H9 (cell line): Measurements from ENCODE around the gene NACC2. TPM values are rescaled to one million over a fixed set of nuclear protein-coding genes. Genes with fewer than 3 reads are reported as not detected.

Source experiments
- DNase-seq: peaks from one replicate; pipeline ENCODE4 v3.0.0-alpha.2; 2017
- H2AFZ ChIP-seq: one replicate; pipeline ENCODE4 v1.6.1; 2013; ENCODE audit warnings: mild to moderate bottlenecking, low read length, control low read depth, moderate library complexity
- H2AK5ac ChIP-seq: 2 replicates; pipeline ENCODE4 v1.6.1; 2013; ENCODE audit warnings: low read length, control low read depth, mixed read lengths; ENCODE audit not compliant: insufficient read length
- H2BK120ac ChIP-seq: one replicate; pipeline ENCODE4 v1.6.1; 2013; ENCODE audit warnings: low read depth, mild to moderate bottlenecking, low read length, control low read depth, inconsistent platforms; ENCODE audit not compliant: poor library complexity, severe bottlenecking
- H2BK12ac ChIP-seq: 2 replicates; pipeline ENCODE4 v1.6.1; 2013; ENCODE audit warnings: low read length, control low read depth, mixed read lengths, low read depth; ENCODE audit not compliant: insufficient read length
- H2BK15ac ChIP-seq: 2 replicates; pipeline ENCODE4 v1.6.1; 2013; ENCODE audit warnings: low read depth, low read length, control low read depth
- H2BK20ac ChIP-seq: one replicate; pipeline ENCODE4 v1.6.1; 2013; ENCODE audit warnings: low read depth, mild to moderate bottlenecking, low read length, control low read depth, inconsistent platforms; ENCODE audit not compliant: poor library complexity, severe bottlenecking
- H2BK5ac ChIP-seq: 2 replicates; pipeline ENCODE4 v1.6.1; 2013; ENCODE audit warnings: low read length, control low read depth, mixed read lengths; ENCODE audit not compliant: insufficient read length
- H3K14ac ChIP-seq: 2 replicates; pipeline ENCODE4 v1.6.1; 2013; ENCODE audit warnings: low read length, control low read depth; ENCODE audit not compliant: insufficient read depth
- H3K18ac ChIP-seq: 2 replicates; pipeline ENCODE4 v1.6.1; 2013; ENCODE audit warnings: low read depth, mild to moderate bottlenecking, mixed read lengths, low read length, control low read depth; ENCODE audit not compliant: insufficient read length
- H3K23ac ChIP-seq: 2 replicates; pipeline ENCODE4 v1.6.1; 2013; ENCODE audit warnings: low read length, control low read depth, mixed read lengths, low read depth; ENCODE audit not compliant: insufficient read length
- H3K23me2 ChIP-seq: 2 replicates; pipeline ENCODE4 v1.6.1; 2013; ENCODE audit warnings: low read depth, mild to moderate bottlenecking, mixed read lengths, low read length, control low read depth; ENCODE audit not compliant: insufficient read length, poor library complexity, severe bottlenecking
- H3K27ac ChIP-seq: 2 replicates; pipeline ENCODE4 v1.5.1; 2013; ENCODE audit warnings: low read length, control low read depth, mixed read lengths, low read depth; ENCODE audit not compliant: insufficient read length
- H3K27me3 ChIP-seq: 2 replicates; pipeline ENCODE4 v1.6.1; 2013; ENCODE audit warnings: low read length, control low read depth, inconsistent platforms; ENCODE audit not compliant: insufficient read depth
- H3K4ac ChIP-seq: 2 replicates; pipeline ENCODE4 v1.6.1; 2013; ENCODE audit warnings: low read depth, mild to moderate bottlenecking, control low read depth, inconsistent platforms, low read length, moderate library complexity
- H3K4me1 ChIP-seq: 2 replicates; pipeline ENCODE4 v1.6.1; 2013; ENCODE audit warnings: low read length, control low read depth, inconsistent platforms; ENCODE audit not compliant: insufficient read depth
- H3K4me2 ChIP-seq: 2 replicates; pipeline ENCODE4 v1.6.1; 2013; ENCODE audit warnings: low read length, control low read depth, mixed read lengths; ENCODE audit not compliant: insufficient read length, insufficient read depth
- H3K56ac ChIP-seq: 2 replicates; pipeline ENCODE4 v1.6.1; 2013; ENCODE audit warnings: low read depth, mild to moderate bottlenecking, mixed read lengths, low read length, control low read depth; ENCODE audit not compliant: insufficient read length
- H3K79me1 ChIP-seq: 2 replicates; pipeline ENCODE4 v1.6.1; 2013; ENCODE audit warnings: low read depth, mild to moderate bottlenecking, moderate library complexity, low read length, control low read depth, inconsistent platforms; ENCODE audit not compliant: insufficient read depth, poor library complexity, severe bottlenecking
- H3K79me2 ChIP-seq: 2 replicates; pipeline ENCODE4 v1.6.1; 2013; ENCODE audit warnings: low read length, control low read depth, inconsistent platforms; ENCODE audit not compliant: insufficient read depth
- H3K9ac ChIP-seq: 2 replicates; pipeline ENCODE4 v1.6.1; 2013; ENCODE audit warnings: low read length, control low read depth, mixed read lengths; ENCODE audit not compliant: insufficient read length; ENCODE audit errors: extremely low read depth
- H3K9me3 ChIP-seq: one replicate; pipeline ENCODE4 v1.6.1; 2013; ENCODE audit warnings: low read depth, low read length, inconsistent platforms; ENCODE audit not compliant: control insufficient read depth
- H3T11ph ChIP-seq: one replicate; pipeline ENCODE4 v1.6.1; 2013; ENCODE audit warnings: mild to moderate bottlenecking, low read length, control low read depth, inconsistent platforms
- H4K20me1 ChIP-seq: one replicate; pipeline ENCODE4 v1.6.1; 2013; ENCODE audit not compliant: control insufficient read depth, insufficient read length, insufficient read depth
- H4K5ac ChIP-seq: 2 replicates; pipeline ENCODE4 v1.6.1; 2013; ENCODE audit warnings: low read depth, mild to moderate bottlenecking, mixed read lengths, low read length, control low read depth; ENCODE audit not compliant: insufficient read length
- H4K8ac ChIP-seq: replicated peaks from 2 replicates; pipeline ENCODE4 v1.6.1; 2013; ENCODE audit warnings: low read length, control low read depth, mixed read lengths, low read depth; ENCODE audit not compliant: insufficient read length
- H4K91ac ChIP-seq: 2 replicates; pipeline ENCODE4 v1.6.1; 2013; ENCODE audit warnings: low read depth, mild to moderate bottlenecking, moderate library complexity, mixed read lengths, low read length, control low read depth; ENCODE audit not compliant: insufficient read length
- H3K27ac Mint-ChIP-seq, 3 experiments: 2 replicates in 2 of 3; 3 replicates in 1 of 3; pipeline ENCODE4 v1.8.0; 2020 to 2021; ENCODE audit warnings: mixed read lengths in 3 of 3, mild to moderate bottlenecking in 1 of 3, moderate library complexity in 1 of 3
- H3K27me3 Mint-ChIP-seq: 2 replicates; pipeline ENCODE4 v1.8.0; 2021; ENCODE audit warnings: low read depth, mild to moderate bottlenecking, moderate library complexity, mixed read lengths
- H3K36me3 Mint-ChIP-seq, 3 experiments: 2 replicates in 2 of 3; 3 replicates in 1 of 3; pipeline ENCODE4 v1.8.0; 2020 to 2021; ENCODE audit warnings: low read depth in 3 of 3, mixed read lengths in 3 of 3; ENCODE audit not compliant: insufficient read depth in 1 of 3
- H3K4me1 Mint-ChIP-seq, 2 experiments: 2 replicates each; pipeline ENCODE4 v1.8.0; 2020; ENCODE audit warnings: mixed read lengths in 2 of 2
- H3K4me3 Mint-ChIP-seq, 2 experiments: 2 replicates in 1 of 2; 3 replicates in 1 of 2; pipeline ENCODE4 v1.8.0; 2020 to 2021; ENCODE audit warnings: mild to moderate bottlenecking in 2 of 2, mixed read lengths in 2 of 2, moderate library complexity in 1 of 2
- H3K9me3 Mint-ChIP-seq, 2 experiments: 2 replicates in 1 of 2; 3 replicates in 1 of 2; pipeline ENCODE4 v1.8.0; 2020; ENCODE audit warnings: mild to moderate bottlenecking in 2 of 2, mixed read lengths in 2 of 2, moderate library complexity in 1 of 2
- WGBS: extraction: QIAGEN DNeasy Blood & Tissue Kit; methylation state at CpG from one replicate; pipeline ENCODE4 v1.1.7; 2013; ENCODE audit warnings: missing lambda C conversion rate, low lambda C conversion rate, mixed read lengths; ENCODE audit not compliant: insufficient read length; ENCODE audit errors: extremely low coverage; 5-methylcytosine and 5-hydroxymethylcytosine counted together
- total RNA-seq: library from RNA; stranded (reverse); gene quantifications from 2 replicates; pipeline ENCODE4 v1.2.1, GENCODE V29; 2021
- TF ChIP-seq, protein P1 (sequence below): fragments of 200-600 bp; sonication (generic); conservative IDR thresholded peaks from 3 replicates; pipeline ENCODE4 v1.8.0; 2021; ENCODE audit warnings: antibody characterized with exemption, mild to moderate bottlenecking

NACC2 gene
- total RNA-seq, 1 experiment from 2014 or later = 11.5 TPM

DNA sequence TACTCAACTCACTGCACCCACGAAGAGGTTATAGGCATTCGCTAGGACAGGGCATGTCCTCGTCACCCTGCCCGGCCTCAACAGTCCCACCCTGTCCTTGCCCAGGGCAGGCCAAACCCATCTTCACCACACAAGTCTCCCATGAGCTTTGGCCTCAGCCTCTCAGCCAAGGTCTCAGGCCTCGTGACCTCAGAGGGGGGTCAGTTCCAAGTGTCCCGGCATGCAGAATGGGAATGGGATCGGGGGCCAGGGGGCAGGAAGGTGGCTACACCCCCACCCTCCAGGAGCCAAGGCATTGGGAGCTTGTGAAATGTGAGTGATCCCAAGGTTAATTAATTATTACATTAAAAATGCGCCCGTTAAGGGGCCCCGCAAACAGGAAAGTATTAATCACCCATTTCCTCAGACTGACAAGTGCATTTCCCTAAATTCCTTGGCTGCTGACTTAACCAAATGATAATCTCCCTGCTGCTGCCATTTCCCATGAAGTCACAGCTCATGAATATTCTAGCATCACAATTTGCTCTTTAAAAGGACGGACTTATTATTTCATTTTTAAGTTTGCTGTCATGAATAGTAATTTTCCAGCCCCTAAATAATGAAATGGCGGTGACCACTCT, 125.9 kb downstream of the NACC2 start:
- Histone ChIP-seq H2BK15ac (no peak overlapping the region), H3K4ac (no peak overlapping the region), H3T11ph (no peak overlapping the region), H4K91ac (no peak overlapping the region), H3K79me1 (no peaks in the 10 kb centered on the region), H3K27ac (no peak overlapping the region), H3K23ac (no peak overlapping the region), H2AFZ (no peak overlapping the region), H4K5ac (no peak overlapping the region), H4K20me1 (peaks cover 3% of the 10 kb centered on the region), H3K23me2 (no peaks in the 10 kb centered on the region), H2BK120ac (no peak overlapping the region), H3K4me2 (no peak overlapping the region), H3K18ac (no peak overlapping the region), H3K79me2 (no peaks in the 10 kb centered on the region), H2BK5ac (no peak overlapping the region), H2BK20ac (no peak overlapping the region), H3K9me3 (no peaks in the 10 kb centered on the region), H3K4me1 (peaks cover 2% of the 10 kb centered on the region; the same call in 1 of the 2 replicates), H3K56ac (no peak overlapping the region), H2AK5ac (no peak overlapping the region), H3K9ac (no peak overlapping the region), H3K14ac (no peak overlapping the region; the same call in 1 of the 2 replicates), H3K27me3 (no peaks in the 10 kb centered on the region), H4K8ac (no peak overlapping the region), H2BK12ac (no peak overlapping the region)
- DNase-seq = no peak
- Mint-ChIP-seq H3K4me1 (peaks cover 13 to 29% of the 10 kb centered on the region in 2 experiments), H3K9me3 (peaks cover 2 to 4% of the 10 kb centered on the region in 2 experiments; a peak in 3 of 5 replicates), H3K36me3 (no peaks in the 10 kb centered on the region), H3K27ac (no peak overlapping the region; a peak in 1 of 7 replicates), H3K4me3 (no peak overlapping the region), H3K27me3 (peaks cover 1% of the 10 kb centered on the region; the same call in 1 of the 2 replicates)
- no CpG with 5 or more reads among the region's 12 CpGs for WGBS
- TF ChIP-seq, protein P1, sequence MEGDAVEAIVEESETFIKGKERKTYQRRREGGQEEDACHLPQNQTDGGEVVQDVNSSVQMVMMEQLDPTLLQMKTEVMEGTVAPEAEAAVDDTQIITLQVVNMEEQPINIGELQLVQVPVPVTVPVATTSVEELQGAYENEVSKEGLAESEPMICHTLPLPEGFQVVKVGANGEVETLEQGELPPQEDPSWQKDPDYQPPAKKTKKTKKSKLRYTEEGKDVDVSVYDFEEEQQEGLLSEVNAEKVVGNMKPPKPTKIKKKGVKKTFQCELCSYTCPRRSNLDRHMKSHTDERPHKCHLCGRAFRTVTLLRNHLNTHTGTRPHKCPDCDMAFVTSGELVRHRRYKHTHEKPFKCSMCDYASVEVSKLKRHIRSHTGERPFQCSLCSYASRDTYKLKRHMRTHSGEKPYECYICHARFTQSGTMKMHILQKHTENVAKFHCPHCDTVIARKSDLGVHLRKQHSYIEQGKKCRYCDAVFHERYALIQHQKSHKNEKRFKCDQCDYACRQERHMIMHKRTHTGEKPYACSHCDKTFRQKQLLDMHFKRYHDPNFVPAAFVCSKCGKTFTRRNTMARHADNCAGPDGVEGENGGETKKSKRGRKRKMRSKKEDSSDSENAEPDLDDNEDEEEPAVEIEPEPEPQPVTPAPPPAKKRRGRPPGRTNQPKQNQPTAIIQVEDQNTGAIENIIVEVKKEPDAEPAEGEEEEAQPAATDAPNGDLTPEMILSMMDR = no peak
